ENCODE data around the gene PARP1.

DNA sequence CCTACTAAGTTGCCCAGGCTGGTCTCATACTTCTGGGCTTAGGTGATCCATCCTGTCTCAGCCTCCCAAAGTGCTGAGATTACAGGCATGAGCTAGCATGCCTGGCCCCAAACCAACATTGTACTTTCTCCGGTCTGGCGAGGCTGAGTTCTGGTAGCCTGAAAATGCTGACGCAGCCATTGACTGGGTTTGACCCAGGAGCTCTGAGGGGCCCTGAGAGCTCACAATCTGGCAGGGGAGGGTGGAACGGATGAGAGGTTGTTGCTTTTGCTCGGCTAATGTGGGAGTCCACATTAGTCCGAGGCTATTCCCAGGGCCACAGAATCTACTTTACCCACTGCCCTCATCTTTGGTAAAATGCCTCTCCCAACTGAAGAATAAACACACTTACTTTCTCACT is 35.1 kb upstream of the PARP1 start:
- TF ChIP-seq, protein P1, sequence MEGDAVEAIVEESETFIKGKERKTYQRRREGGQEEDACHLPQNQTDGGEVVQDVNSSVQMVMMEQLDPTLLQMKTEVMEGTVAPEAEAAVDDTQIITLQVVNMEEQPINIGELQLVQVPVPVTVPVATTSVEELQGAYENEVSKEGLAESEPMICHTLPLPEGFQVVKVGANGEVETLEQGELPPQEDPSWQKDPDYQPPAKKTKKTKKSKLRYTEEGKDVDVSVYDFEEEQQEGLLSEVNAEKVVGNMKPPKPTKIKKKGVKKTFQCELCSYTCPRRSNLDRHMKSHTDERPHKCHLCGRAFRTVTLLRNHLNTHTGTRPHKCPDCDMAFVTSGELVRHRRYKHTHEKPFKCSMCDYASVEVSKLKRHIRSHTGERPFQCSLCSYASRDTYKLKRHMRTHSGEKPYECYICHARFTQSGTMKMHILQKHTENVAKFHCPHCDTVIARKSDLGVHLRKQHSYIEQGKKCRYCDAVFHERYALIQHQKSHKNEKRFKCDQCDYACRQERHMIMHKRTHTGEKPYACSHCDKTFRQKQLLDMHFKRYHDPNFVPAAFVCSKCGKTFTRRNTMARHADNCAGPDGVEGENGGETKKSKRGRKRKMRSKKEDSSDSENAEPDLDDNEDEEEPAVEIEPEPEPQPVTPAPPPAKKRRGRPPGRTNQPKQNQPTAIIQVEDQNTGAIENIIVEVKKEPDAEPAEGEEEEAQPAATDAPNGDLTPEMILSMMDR (IDR thresholded peaks at IDR 0.05), result no peak
- TF ChIP-seq, protein P2, sequence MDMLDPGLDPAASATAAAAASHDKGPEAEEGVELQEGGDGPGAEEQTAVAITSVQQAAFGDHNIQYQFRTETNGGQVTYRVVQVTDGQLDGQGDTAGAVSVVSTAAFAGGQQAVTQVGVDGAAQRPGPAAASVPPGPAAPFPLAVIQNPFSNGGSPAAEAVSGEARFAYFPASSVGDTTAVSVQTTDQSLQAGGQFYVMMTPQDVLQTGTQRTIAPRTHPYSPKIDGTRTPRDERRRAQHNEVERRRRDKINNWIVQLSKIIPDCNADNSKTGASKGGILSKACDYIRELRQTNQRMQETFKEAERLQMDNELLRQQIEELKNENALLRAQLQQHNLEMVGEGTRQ (CRISPR knock-in tag; IDR thresholded peaks at IDR 0.05), result no peak
- no peak for TF ChIP-seq EMX1 (CRISPR knock-in tag; IDR thresholded peaks at IDR 0.05)

All from WTC11 (cell line).